ENCODE measurements around the gene SMIM45.
A peak's percentile ranks its signal among the peaks of the same experiment; 100 is the strongest.

The SMIM45 gene

DNA sequence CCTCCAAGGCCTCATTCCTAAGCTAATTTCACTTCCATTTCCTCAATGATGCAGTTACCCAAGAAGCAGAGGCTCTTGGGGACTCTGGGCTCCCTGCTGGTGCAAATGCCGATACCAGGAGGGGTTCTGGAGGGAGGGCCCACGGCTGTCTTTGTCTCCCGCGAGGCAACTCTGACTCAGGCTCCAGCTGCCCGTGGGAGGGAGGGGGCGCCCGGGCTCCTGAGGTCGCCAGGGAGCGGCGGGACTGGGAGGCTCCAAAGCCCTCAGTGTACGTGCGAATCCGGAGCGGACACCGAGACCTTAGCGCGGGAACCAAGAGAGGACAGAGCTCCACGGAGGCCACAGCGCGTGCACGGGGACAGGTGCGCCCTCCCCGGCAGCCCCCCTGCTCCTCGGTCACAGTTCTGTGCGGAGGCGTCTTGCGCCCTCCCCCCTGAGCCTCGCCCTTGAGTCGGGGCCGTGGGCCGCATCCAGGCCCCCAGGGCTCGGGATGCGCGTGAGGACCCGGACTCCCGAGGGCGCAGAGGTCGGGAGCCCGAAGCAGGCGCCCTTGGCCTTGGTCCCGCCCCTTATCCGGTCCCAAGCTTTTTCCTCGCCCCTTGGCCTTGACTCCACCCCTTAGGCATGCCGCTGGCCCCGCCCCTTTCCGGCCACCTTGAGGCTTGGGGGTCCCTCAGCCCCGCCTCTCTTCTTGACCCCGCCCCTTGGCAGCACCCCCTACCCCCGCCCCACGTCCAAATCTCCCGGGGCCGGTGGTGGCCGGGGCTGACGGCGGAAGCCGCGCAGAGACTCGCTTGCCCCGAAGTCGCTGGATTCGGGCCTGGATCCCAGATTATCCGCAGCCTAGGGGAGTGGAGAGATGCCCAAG lies 32.4 kb upstream of the SMIM45 start:
- CTCF ChIA-PET (ENCODE audit: partially characterized antibody) = interaction anchor here (0.9 to 2.1 kb wide), 2 partner anchors 12 to 21 kb away, joined by 3 to 4 read pairs; no protein-coding TSS in a partner anchor
- H4K20me1 ChIP-seq (replicated peaks in 1 of 2; ENCODE audit: control insufficient read depth in 1 of 2, insufficient read depth in 2 of 2, low read length in 2 of 2) = peaks cover 0 to 12% of the 10 kb centered on the region in 2 experiments
- peak overlapping the region; percentile 28; the same call in 1 of the 2 replicates for H2AFZ ChIP-seq (ENCODE audit: low read length)
- peak overlapping the region; percentile 95 for H3K18ac ChIP-seq (ENCODE audit: extremely low read depth, low read length)
- no peak overlapping the region for H2BK120ac ChIP-seq (replicated peaks; ENCODE audit: low read depth, low read length)
- peak overlapping the region in 1 of 4 experiments; percentile 14; a peak in 2 of 7 replicates for H3K9ac ChIP-seq (replicated peaks in 1 of 4; ENCODE audit: extremely low read depth in 1 of 4, low read depth in 3 of 4, low read length in 3 of 4)
- no peak overlapping the region for H3K56ac ChIP-seq (replicated peaks; ENCODE audit: insufficient read length, low read depth, low read length)
- H3K14ac ChIP-seq (ENCODE audit: insufficient read length) = no peak overlapping the region
- no peak overlapping the region for H3K4ac ChIP-seq (replicated peaks; ENCODE audit: insufficient read length, low read depth, low read length)
- 5% methylated on average over 36 of the region's 62 CpGs; no CpG with 5 or more reads in 1 of the 2 experiments for WGBS, 2 experiments (ENCODE audit: extremely low coverage in 1 of 2, insufficient coverage in 1 of 2, insufficient read length in 1 of 2, insufficient replicate concordance in 2 of 2, low coverage in 1 of 2, low lambda C conversion rate in 2 of 2, missing lambda C conversion rate in 1 of 2)
- no peak overlapping the region; the same call in 1 of the 2 replicates for H2BK12ac ChIP-seq (ENCODE audit: low read depth, low read length)
- peak overlapping the region; percentile 33 to 67 (median 34) for H3K4me3 ChIP-seq (ENCODE audit: extremely low read depth in 1 of 4, insufficient read depth in 2 of 4, low read depth in 3 of 4, low read length in 4 of 4)
- no peak overlapping the region for H3K27ac ChIP-seq (ENCODE audit: low read depth, low read length)
- DNase-seq (ENCODE audit: low read depth in 1 of 2, low spot score in 2 of 2) = peak; percentile 72 to 98
- H4K8ac ChIP-seq (ENCODE audit: extremely low read depth, insufficient read depth, low read length) = no peak overlapping the region
- no peak overlapping the region for H3K23ac ChIP-seq (ENCODE audit: insufficient read length)
- no peak overlapping the region for H4K91ac ChIP-seq (replicated peaks; ENCODE audit: insufficient read length, low read length)
- no peak overlapping the region for H2AK5ac ChIP-seq (ENCODE audit: low read depth, low read length)
- no peaks in the 10 kb centered on the region; a peak in 1 of 8 replicates for H3K36me3 ChIP-seq (ENCODE audit: control insufficient read depth in 2 of 4, insufficient read depth in 4 of 4, low read length in 3 of 4)
- H2BK20ac ChIP-seq (ENCODE audit: low read length) = no peak overlapping the region
- no peaks in the 10 kb centered on the region for H3K9me3 ChIP-seq (ENCODE audit: insufficient read depth in 2 of 2, low read depth in 1 of 2, low read length in 1 of 2)
- POLR2A ChIA-PET (ENCODE audit: partially characterized antibody) = interaction anchor here (0.8 to 3.4 kb wide), 11 partner anchors 9 to 119 kb away, joined by 3 to 19 read pairs (median 5); partner anchors contain the start of genes CCDC134, CENPM and SREBF2
- H3K27me3 ChIP-seq (replicated peaks in 1 of 4; ENCODE audit: control insufficient read depth in 3 of 4, extremely low read depth in 1 of 4, insufficient read depth in 3 of 4, low read length in 3 of 4) = peaks cover 30 to 82% (median 72%) of the 10 kb centered on the region in 4 experiments
- H3K79me2 ChIP-seq (ENCODE audit: control insufficient read depth in 1 of 2, insufficient read depth in 2 of 2, low read length in 2 of 2) = no peaks in the 10 kb centered on the region
- H3K4me2 ChIP-seq (ENCODE audit: insufficient read depth in 1 of 2, low read depth in 2 of 2, low read length in 2 of 2) = peak overlapping the region; percentile 69 to 86
- H3K23me2 ChIP-seq (ENCODE audit: low read depth, low read length) = peaks cover 8% of the 10 kb centered on the region; the same call in 1 of the 2 replicates
- peaks cover 0 to 18% (median 8%) of the 10 kb centered on the region in 4 experiments; a peak in 5 of 7 replicates for H3K4me1 ChIP-seq (replicated peaks in 1 of 4; ENCODE audit: control insufficient read depth in 3 of 4, insufficient read depth in 4 of 4, low read length in 3 of 4)
- no peaks in the 10 kb centered on the region for H3K79me1 ChIP-seq (ENCODE audit: low read depth, low read length)
- peak overlapping the region; percentile 40; the same call in 1 of the 2 replicates for H2BK15ac ChIP-seq (ENCODE audit: low read length)
- peak overlapping the region; percentile 66; the same call in 1 of the 2 replicates for H2BK5ac ChIP-seq (ENCODE audit: low read depth, low read length)
- no peak for FAIRE-seq
- no peak overlapping the region for H4K5ac ChIP-seq (ENCODE audit: insufficient read length, low read depth, low read length)
- TF ChIP-seq ASH2L (IDR thresholded peaks at IDR 0.05; ENCODE audit: low read length) (no peak), POU5F1 (IDR thresholded peaks at IDR 0.05; ENCODE audit: low read depth, low read length) (no peak), HDAC2 (IDR thresholded peaks at IDR 0.05; ENCODE audit: borderline replicate concordance in 1 of 2, low read depth in 2 of 2, low read length in 2 of 2) (no peak; a peak in 1 of 4 replicates), JUN (IDR thresholded peaks at IDR 0.05; ENCODE audit: low read depth, low read length) (no peak), CBX5 (IDR thresholded peaks at IDR 0.05; ENCODE audit: low read depth, low read length) (no peak), POLR2A (IDR thresholded peaks at IDR 0.05; ENCODE audit: control extremely low read depth in 1 of 2, low read depth in 2 of 2, low read length in 2 of 2) (peak in 1 of 2 experiments; percentile 36; a peak in 1 of 3 replicates), SUZ12 (IDR thresholded peaks at IDR 0.05; ENCODE audit: low read length) (peak; percentile 30; the same call in 1 of the 2 replicates), KDM4A (IDR thresholded peaks at IDR 0.05; ENCODE audit: low read depth, low read length, severe bottlenecking) (peak; percentile 76), CEBPB (IDR thresholded peaks at IDR 0.05; ENCODE audit: low read depth, low read length) (no peak), BRCA1 (IDR thresholded peaks at IDR 0.05; ENCODE audit: low read depth, low read length) (no peak), RNF2 (IDR thresholded peaks at IDR 0.05; ENCODE audit: borderline replicate concordance, low read depth, low read length, missing control alignments, poor library complexity, severe bottlenecking) (no peak)

All from H1 (cell line).